HFFc6 (cell line): ENCODE results near the gene LRRC42. TPM values are rescaled to one million over a fixed set of nuclear protein-coding genes. Genes with fewer than 3 reads are reported as not detected.

Experiments used
- DNase-seq: peaks from one replicate; pipeline ENCODE4 v3.0.0-alpha.2; 2018
- H3K27ac Mint-ChIP-seq: 2 replicates; pipeline ENCODE4 v1.8.0; 2020; ENCODE audit warnings: mild to moderate bottlenecking, mixed read lengths
- H3K27me3 Mint-ChIP-seq: 2 replicates; pipeline ENCODE4 v1.8.0; 2021; ENCODE audit warnings: mild to moderate bottlenecking, moderate library complexity, mixed read lengths; ENCODE audit not compliant: insufficient read depth
- H3K36me3 Mint-ChIP-seq: 2 replicates; pipeline ENCODE4 v1.8.0; 2021; ENCODE audit warnings: low read depth, mixed read lengths
- H3K4me1 Mint-ChIP-seq: 2 replicates; pipeline ENCODE4 v1.8.0; 2020; ENCODE audit warnings: low read depth, mixed read lengths
- H3K4me3 Mint-ChIP-seq: 2 replicates; pipeline ENCODE4 v1.8.0; 2020; ENCODE audit warnings: mild to moderate bottlenecking, moderate library complexity, mixed read lengths
- H3K9me3 Mint-ChIP-seq: 2 replicates; pipeline ENCODE4 v1.8.0; 2020; ENCODE audit warnings: mild to moderate bottlenecking, mixed read lengths
- CTCF ChIP-seq: fragments of 200-600 bp; sonication (generic); IDR thresholded peaks from 2 replicates; pipeline ENCODE4 v1.5.0; 2021; ENCODE audit warnings: antibody characterized with exemption, mild to moderate bottlenecking
- total RNA-seq, 6 experiments: library from RNA; stranded (reverse); fragmentation: NEBNext Ultra II Directional; extraction: Animal tissue kit (Norgen Biotek cat#: 25700); gene quantifications; 2 replicates in 1 of 6; 3 replicates in 5 of 6; pipeline ENCODE4 v1.2.3, GENCODE V29; 2021

Gene LRRC42
- total RNA-seq, 6 experiments from 2014 or later, result 36.3 to 44.2 (median 42.2) TPM

- H3K4me1 Mint-ChIP-seq, result peaks cover 45% of the 10 kb centered on the region
- no peak overlapping the region for H3K27ac Mint-ChIP-seq
- H3K27me3 Mint-ChIP-seq, result no peaks in the 10 kb centered on the region; the same call in 1 of the 2 replicates
- H3K36me3 Mint-ChIP-seq, result peaks cover 11% of the 10 kb centered on the region
- no peaks in the 10 kb centered on the region for H3K9me3 Mint-ChIP-seq
- DNase-seq, result no peak
- no peak overlapping the region for H3K4me3 Mint-ChIP-seq
- no peak for TF ChIP-seq CTCF
Measured at GRCh38 chr1:53943090-53943489, 3.1 kb upstream of the LRRC42 start.

GRCh38 chr1:53943490-53944043 lies 2.6 kb upstream of the LRRC42 start:
- Mint-ChIP-seq H3K4me3 (peak overlapping the region; percentile 66), H3K27me3 (no peaks in the 10 kb centered on the region; the same call in 1 of the 2 replicates), H3K27ac (no peak overlapping the region), H3K36me3 (peaks cover 11% of the 10 kb centered on the region), H3K9me3 (no peaks in the 10 kb centered on the region), H3K4me1 (peaks cover 45% of the 10 kb centered on the region)
- TF ChIP-seq CTCF, result no peak
- no peak for DNase-seq

GRCh38 chr1:53944469-53945182 lies 1.5 kb upstream of the LRRC42 start:
- Mint-ChIP-seq H3K4me3 (peak overlapping the region; percentile 97), H3K4me1 (peaks cover 53% of the 10 kb centered on the region), H3K27ac (peak overlapping the region; percentile 91), H3K27me3 (no peaks in the 10 kb centered on the region; the same call in 1 of the 2 replicates), H3K9me3 (no peaks in the 10 kb centered on the region), H3K36me3 (peaks cover 11% of the 10 kb centered on the region)
- no peak for TF ChIP-seq CTCF
- DNase-seq, result no peak

GRCh38 chr1:53945183-53945432 lies 1.0 kb upstream of the LRRC42 start:
- H3K27ac Mint-ChIP-seq, result peak overlapping the region; percentile 91
- peaks cover 58% of the 10 kb centered on the region for H3K4me1 Mint-ChIP-seq
- DNase-seq, result no peak
- no peak for TF ChIP-seq CTCF
- H3K4me3 Mint-ChIP-seq, result peak overlapping the region; percentile 97
- no peaks in the 10 kb centered on the region; the same call in 1 of the 2 replicates for H3K27me3 Mint-ChIP-seq
- peaks cover 11% of the 10 kb centered on the region for H3K36me3 Mint-ChIP-seq
- H3K9me3 Mint-ChIP-seq, result no peaks in the 10 kb centered on the region

- H3K27ac Mint-ChIP-seq, result peak within 1 kb of the TSS; percentile 91
- peaks cover 61% of the 10 kb centered on the region for H3K4me1 Mint-ChIP-seq
- peak within 1 kb of the TSS; percentile 97 for H3K4me3 Mint-ChIP-seq
- H3K36me3 Mint-ChIP-seq, result peaks cover 11% of the 10 kb centered on the region
- H3K9me3 Mint-ChIP-seq, result no peaks in the 10 kb centered on the region
- no peaks in the 10 kb centered on the region; the same call in 1 of the 2 replicates for H3K27me3 Mint-ChIP-seq
- TF ChIP-seq CTCF, result no peak; the same call in 1 of the 2 replicates
- peak; percentile 93 for DNase-seq
Measured at GRCh38 chr1:53945433-53946251, 508 bp upstream of the LRRC42 start, which contains the start of gene IFT25. Gene IFT25, minus strand, starts transcription at chr1:53945699. Its CDS starts 5,617 bp downstream, at chr1:53940082.
